DMS 273 (cell line): Measurements from ENCODE around the gene RMND5A.
A peak's percentile ranks its signal among the peaks of the same experiment; 100 is the strongest.
"Not testable (repeated sequence)": the region's sequence is repeated elsewhere in the genome, so short reads cannot be mapped to it uniquely, and the experiment has no call there.

Experiments used
- DNase-seq: peaks from one replicate; lab custom pipeline; 2025; ENCODE audit not compliant: unreplicated experiment; lab: John Stamatoyannopoulos, UW

Gene RMND5A

DNA sequence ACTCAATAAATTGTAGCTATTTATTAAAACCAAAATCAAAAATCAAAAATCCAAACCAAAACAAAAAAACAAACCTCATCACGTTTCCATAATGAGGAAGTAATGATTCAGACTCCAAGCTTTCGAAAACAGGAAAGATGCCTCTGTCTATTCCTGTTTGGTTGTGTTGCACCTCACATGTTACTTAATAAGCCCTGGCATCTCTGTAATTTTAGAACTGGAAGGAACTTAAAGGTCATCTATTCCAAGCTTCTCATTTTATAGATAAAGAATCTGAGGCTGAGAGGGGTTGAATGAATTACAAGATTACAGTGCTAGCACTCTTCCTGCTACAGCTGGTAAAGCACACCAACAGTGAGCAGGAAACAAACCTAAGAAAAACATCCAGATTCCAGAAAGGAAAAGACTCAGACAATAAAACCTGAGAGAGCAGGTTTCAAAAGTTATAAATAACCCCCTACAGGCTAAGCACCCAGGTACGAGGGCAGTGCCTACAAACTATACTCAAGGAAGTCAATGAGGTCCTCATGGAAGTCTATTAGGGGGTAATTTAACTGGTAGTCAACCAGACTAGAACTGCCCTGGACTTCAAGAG is 5.4 kb upstream of the RMND5A start:
- DNase-seq = not testable (repeated sequence)

DNA sequence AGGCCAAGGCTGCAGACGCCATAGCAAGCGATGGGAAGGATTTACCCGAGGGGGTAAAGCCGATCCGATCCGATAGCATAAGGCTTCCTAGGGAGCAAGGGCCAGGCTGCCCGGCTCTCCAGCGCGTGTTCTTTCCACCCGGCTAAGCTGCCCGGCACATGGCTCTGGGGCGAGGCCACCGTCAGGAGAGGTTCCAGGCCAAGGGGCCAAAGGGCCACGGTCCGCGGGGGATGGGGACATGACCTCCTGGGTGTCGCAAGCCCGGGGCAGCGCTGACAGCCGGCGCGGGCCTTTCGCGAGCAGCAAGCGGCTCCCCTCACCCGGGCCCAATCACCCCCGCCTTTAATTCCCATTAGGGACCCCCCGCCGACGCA is 841 bp upstream of the RMND5A start:
- DNase-seq = not testable (repeated sequence)

DNA sequence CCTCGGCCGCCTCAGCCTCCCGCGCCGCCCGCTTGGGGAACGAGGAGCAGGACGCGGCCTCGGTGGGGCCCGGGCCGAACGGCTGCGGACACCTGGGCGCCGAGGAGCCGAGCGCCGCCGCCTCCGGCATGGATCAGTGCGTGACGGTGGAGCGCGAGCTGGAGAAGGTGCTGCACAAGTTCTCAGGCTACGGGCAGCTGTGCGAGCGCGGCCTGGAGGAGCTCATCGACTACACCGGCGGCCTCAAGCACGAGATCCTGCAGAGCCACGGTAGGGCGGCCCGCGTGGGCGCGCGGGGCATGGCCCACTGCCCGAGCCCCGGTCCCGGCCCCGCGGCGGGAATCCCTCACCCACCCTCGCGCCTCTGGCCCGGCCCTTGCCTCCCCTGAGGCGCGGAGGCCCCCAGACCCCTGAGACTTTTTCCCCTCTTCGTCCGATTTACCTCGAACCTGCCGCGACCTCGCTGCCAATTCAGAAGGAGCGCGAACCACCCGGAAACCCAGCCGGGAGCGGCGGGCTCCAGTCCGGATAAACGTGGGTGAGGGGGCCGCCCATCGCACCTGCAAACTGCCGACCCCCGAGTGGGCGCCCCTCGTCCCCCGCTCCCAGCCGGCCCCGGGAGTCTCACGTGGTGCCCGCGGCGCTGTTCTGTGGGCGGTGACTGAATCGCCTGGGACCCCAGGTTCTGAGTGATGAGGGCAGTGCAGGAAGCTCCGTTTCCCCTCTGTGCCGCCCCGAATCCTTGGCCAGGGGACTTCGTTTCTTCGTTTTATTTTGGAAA is 639 bp downstream of the RMND5A start:
- DNase-seq = peak; percentile 52

DNA sequence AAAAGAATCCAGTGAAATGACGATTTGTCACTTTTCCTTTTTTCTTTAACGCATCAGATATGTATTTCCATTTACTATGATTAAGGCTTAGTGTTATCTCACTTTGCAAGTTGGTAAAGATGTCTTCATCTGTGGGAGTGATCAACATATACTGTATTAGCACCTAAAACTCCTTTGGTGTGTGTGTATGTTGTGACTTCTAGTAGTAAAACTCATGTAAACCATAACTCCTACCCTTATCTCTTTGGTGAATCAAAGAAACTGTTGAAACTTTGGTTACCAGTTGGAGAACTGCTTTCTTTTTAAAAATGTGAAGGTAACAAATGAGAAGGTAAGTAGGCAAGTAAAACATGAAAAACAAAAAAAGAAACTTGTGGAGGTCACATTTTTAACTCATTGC is 5.6 kb downstream of the RMND5A start:
- DNase-seq = not testable (repeated sequence)

- DNase-seq = not testable (repeated sequence)
Measured at GRCh38 chr2:86732040-86732525, 12.0 kb downstream of the RMND5A start.

- not testable (repeated sequence) for DNase-seq
Measured at GRCh38 chr2:86732837-86733236, 12.7 kb downstream of the RMND5A start.

DNA sequence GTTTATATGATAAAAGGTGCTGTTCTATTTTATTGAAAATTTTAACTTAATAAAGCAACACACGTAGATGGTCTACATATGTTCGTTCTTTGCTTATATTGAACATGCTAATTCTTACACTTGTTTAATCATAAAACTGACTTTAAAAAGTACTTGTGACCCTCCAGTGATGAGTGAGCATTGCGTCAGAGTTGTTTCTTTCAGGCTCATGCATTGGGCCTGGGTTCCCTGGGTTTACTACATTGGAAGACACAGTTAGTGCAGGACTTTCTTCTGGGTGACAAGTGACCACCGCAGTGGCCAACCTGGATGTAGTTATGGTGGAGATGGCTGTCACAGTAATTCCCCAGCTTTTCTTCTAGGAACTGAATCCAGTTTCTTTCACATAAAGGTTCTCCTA is 13.4 kb downstream of the RMND5A start:
- not testable (repeated sequence) for DNase-seq

DNA sequence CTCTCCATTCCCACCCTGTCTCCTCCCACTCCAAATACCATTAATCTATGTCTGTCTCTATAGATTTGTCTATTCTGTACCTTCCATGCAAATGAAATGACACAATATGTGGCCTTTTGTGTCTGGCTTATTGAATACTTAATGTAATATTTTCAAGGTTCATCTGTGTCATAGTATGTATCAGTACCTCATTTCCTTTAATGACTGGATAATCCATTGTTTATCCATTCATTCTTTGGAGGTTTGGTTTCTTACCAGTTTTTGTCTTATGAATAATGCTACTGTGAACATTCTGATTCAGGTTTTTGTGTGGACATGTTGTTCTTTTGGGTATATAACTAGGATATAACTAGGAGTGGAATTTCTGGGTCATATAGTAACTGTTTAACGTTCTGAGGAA is 14.8 kb downstream of the RMND5A start:
- DNase-seq = not testable (repeated sequence)

DNA sequence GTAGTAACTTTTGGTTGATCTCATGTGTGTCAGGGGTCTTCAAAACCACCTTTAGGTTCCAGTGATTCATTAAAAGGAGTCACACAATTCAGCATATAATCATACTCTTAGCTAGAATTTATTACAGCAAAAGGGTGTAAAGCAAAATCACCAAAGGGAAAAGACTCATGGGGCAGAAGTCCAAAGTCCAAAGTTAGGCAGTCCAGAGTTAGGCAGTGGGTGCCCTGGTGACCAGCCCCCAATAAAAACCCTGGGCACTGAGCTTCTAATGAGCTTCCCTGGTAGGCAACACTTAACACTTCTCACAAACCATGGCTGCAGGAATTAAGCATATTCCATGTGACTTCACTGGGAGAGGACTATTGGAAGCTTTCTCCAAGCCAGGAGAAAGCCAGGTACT is 19.4 kb downstream of the RMND5A start:
- DNase-seq = not testable (repeated sequence)

DNA sequence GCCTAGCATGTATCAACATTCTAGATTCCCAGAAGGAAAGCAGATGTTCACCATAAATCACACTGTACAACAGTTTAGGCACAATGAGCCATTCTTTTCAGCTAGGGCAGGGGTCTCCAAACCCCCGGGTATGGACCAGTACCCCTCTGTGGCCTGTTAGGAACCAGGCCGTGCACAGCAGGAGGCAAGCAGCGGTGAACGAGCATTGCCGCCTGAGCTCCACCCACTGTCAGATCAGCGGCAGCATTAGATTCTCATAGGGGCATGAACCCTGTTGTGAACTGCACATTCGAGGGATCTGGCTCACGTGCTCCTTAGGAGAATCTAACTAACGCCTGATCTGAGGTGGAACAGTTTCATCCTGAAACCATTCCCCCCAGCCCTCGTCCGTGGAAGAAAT is 19.8 kb downstream of the RMND5A start:
- DNase-seq = not testable (repeated sequence)

DNA sequence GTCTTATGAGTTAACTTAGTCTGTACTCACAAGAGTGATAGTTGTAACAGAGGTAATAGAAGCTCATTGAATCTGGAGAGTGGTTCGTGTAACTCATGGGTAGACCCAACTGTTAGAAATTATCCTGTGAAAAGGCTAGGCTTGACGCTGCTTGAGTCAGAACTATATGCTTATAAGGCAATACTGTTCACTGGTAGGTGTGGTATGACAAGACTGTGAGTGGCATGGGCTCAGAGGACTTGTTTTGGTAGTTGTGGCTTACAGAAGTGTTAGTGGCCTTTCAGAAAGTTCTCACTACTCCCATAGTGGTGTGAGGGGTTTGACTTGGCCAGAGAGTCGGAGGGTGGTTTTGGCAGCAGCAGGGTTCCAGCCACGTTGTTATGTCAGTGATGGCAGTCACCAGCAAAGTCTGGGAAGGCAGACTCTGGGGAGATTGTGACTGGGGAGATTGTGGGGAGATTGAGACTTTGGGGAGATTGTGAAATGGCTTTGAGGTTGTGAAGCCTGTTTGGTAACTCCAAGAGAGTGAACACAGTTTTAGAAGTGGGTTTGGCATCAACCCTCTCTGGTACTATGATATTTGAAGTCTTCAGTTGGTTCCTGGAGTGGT is 21.9 kb downstream of the RMND5A start:
- not testable (repeated sequence) for DNase-seq

DNA sequence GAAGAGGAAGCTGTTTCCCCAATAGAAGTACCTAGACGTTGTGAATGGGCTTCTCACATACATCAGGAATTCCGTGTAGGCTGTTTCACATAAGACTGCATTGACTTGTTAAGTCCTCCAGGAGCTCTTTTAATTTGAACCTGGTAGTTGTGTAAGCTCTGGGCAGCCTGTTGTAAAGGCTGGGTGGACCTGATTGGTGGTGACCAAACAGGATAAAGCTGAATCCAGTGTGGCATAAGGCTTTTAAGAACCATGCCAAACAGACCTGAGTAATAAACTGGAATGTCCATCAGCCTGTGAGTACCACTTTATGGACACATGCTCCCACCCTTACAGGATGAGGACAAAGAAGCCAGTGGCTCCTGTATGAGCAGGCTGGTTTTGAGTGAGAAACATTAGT is 24.1 kb downstream of the RMND5A start:
- no peak for DNase-seq

DNA sequence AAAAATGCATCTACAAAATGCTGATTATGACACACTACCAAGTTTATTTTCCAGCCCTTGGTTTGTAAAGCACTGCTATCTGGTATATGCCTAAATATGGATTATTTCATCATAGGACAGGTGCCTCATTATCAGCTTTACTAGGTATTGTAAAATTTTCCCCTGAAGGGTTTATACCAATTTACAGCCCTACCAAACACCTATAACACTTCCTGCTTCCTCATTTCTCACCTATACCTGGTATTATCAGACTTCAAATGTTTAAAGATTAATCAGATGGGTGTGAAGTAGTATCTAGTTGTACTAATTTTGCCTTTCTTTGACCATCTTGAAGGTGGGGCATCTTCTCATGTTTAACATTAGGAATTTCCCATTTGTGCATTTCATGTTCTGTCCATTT is 26.8 kb downstream of the RMND5A start:
- DNase-seq = no peak

DNA sequence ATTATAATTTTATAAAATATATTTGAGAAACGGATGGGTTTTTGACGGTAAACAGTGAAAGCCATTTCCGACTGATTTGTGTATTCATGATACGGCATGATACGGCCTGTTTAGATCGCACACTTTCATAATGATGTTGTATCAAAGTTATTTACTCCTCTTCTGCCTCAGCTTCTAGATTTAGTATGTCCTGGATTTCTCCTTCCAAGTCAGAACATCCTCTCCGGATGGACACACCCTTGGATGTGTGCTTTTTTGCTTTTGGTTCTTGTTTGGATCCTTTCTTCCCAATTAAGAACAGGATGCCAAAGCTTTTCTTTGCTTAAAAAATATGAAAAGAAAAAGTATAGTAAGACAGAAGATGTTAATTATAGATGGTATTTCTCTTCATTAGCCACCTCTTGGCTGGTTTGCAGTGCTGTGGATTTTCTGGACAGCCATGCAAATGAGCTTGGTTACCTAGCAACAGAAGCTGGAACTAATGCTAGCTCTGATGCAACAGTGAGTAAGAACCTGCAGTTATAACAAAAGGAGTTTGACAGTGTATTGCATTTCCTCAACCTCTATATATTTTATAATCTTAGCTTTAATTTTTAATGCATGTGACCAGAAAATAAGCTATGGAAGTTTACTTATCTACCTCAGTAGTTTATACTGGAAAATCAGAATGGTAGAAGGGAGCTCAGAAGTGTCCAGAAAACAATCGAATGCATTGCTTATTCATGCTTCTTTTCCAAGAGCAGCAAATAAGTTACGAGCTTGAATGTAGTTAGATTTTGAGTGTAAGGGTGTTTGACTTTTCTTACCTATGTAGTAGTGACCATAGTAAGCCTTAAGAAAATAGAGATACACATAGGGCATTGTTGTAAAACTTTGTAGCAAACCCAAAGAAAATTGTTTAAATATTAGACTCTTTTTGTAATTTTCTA is 27.9 kb downstream of the RMND5A start:
- DNase-seq = peak; percentile 65

- no peak for DNase-seq
Measured at GRCh38 chr2:86750240-86750839, 30.2 kb downstream of the RMND5A start.

DNA sequence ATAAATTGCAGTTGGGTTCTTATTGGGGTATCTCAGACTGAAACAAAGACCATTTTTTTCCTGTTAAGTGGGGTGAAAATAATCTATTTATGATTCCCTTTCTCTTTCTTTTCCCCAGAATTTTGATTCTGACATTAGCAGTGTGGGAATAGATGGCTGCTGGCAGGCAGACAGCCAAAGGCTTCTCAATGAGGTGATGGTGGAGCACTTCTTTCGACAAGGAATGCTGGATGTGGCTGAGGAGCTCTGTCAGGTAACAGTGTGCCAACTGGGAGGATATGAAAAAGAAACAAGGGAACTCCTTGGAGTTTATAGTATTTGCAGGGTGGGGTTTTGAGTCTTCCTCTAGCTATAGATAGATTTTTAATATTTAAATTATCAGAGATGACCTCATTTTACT is 31.7 kb downstream of the RMND5A start:
- DNase-seq = no peak

GRCh38 chr2:86752934-86753333 is 32.8 kb downstream of the RMND5A start:
- no peak for DNase-seq

GRCh38 chr2:86753606-86754005 is 33.5 kb downstream of the RMND5A start:
- DNase-seq = no peak

DNA sequence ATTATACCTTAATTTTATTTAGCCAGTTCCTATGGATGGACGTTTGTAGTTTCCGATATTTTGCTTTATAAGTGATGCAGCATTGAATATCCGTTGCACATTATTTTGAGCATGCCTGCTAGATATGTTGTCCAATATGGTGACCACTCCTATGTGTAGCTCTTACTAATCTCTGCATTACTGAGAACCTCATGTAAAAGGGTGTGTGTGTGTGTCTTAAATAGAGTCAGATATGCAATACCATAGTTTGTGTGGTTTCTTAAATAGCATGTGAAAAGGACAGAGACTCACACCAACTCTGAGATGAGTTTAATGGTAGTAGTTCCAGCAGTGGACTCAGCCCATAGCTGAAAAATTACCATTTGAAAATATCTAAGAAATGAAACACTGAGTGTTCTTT is 38.3 kb downstream of the RMND5A start:
- DNase-seq = no peak

DNA sequence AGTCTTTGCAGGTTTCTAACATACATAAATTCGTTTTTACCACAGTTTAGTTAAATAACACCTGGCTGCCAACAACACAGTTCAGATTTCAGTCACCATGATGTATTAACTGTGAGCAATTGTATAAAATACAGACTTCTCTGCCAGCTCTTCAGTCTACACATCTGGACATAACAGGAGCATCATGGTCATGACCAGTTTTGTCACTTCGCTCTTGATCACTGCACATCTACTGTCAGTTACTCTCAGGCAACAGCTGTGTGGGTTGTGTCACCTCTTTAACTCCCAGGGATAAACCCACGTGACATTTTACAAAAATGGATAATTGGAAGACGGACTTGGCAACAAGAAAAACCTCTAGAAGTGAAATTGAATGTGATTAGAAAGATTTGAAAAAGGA is 40.3 kb downstream of the RMND5A start:
- no peak for DNase-seq
